Hepatocyte (in vitro differentiated cells): Measurements from ENCODE around the gene ZBTB14. TPM values are rescaled to one million over a fixed set of nuclear protein-coding genes. Genes with fewer than 3 reads are reported as not detected.

Experiments
- DNase-seq: peaks from one replicate; pipeline ENCODE4 v3.0.0-alpha.2; 2016; ENCODE audit warnings: low spot score
- H2AFZ ChIP-seq: fragments of 200-600 bp; sonication (generic); 2 replicates; pipeline ENCODE4 v1.6.0; 2016; ENCODE audit warnings: antibody characterized with exemption, mild to moderate bottlenecking
- H3K27ac ChIP-seq: fragments of 200-600 bp; sonication (generic); 2 replicates; pipeline ENCODE4 v1.5.1; 2016; ENCODE audit warnings: mild to moderate bottlenecking
- H3K27me3 ChIP-seq: fragments of 200-600 bp; sonication (generic); 2 replicates; pipeline ENCODE4 v1.6.1; 2016
- H3K36me3 ChIP-seq: fragments of 200-600 bp; sonication (generic); replicated peaks from 2 replicates; pipeline ENCODE4 v1.5.1; 2016; ENCODE audit warnings: low read depth; ENCODE audit not compliant: insufficient read depth
- H3K4me1 ChIP-seq: fragments of 200-600 bp; sonication (generic); 2 replicates; pipeline ENCODE4 v1.5.1; 2016; ENCODE audit warnings: mild to moderate bottlenecking, moderate library complexity; ENCODE audit not compliant: insufficient read depth
- H3K4me2 ChIP-seq: fragments of 200-600 bp; sonication (generic); 2 replicates; pipeline ENCODE4 v1.6.0; 2016
- H3K4me3 ChIP-seq: fragments of 200-600 bp; sonication (generic); 2 replicates; pipeline ENCODE4 v1.5.1; 2016; ENCODE audit warnings: mild to moderate bottlenecking
- H3K79me2 ChIP-seq: fragments of 200-600 bp; sonication (generic); 2 replicates; pipeline ENCODE4 v1.6.0; 2017; ENCODE audit warnings: mild to moderate bottlenecking
- H3K9me2 ChIP-seq: fragments of 200-600 bp; sonication (generic); replicated peaks from 2 replicates; pipeline ENCODE4 v1.6.0; 2017; ENCODE audit warnings: mild to moderate bottlenecking; ENCODE audit not compliant: insufficient read depth
- H3K9me3 ChIP-seq: fragments of 200-600 bp; sonication (generic); 2 replicates; pipeline ENCODE4 v1.5.1; 2016; ENCODE audit warnings: low read depth, mild to moderate bottlenecking
- H4K20me1 ChIP-seq: fragments of 200-600 bp; sonication (generic); 2 replicates; pipeline ENCODE4 v1.6.0; 2016; ENCODE audit warnings: mild to moderate bottlenecking; ENCODE audit not compliant: insufficient read depth, poor library complexity, severe bottlenecking
- EZH2 ChIP-seq: fragments of 200-600 bp; sonication (generic); IDR thresholded peaks from 2 replicates; pipeline ENCODE4 v1.6.1; 2016; ENCODE audit warnings: antibody characterized with exemption, mild to moderate bottlenecking, borderline replicate concordance
- EZH2phosphoT487 ChIP-seq: fragments of 200-600 bp; sonication (generic); IDR thresholded peaks from one replicate; pipeline ENCODE4 v1.6.1; 2018; ENCODE audit warnings: antibody characterized with exemption, mild to moderate bottlenecking, low read depth, moderate library complexity; ENCODE audit not compliant: unreplicated experiment, severe bottlenecking
- whole genome bisulfite sequencing: methylation state at CpG from one replicate; pipeline ENCODE4 v1.1.6; 2016; ENCODE audit warnings: low lambda C conversion rate; ENCODE audit errors: missing lambda C conversion rate; 5-methylcytosine and 5-hydroxymethylcytosine counted together
- polyA plus RNA-seq: library from polyadenylated mRNA; unstranded; fragments of >200 nt; fragmentation: Nextera tagmentation; extraction: Ambion mirVana; gene quantifications from 2 replicates; pipeline ENCODE4 v1.2.1, GENCODE V29; 2016
- total RNA-seq: library from RNA; depleted of rRNA; stranded (reverse); fragments of >200 nt; gene quantifications from 2 replicates; pipeline ENCODE4 v1.2.3, GENCODE V29; 2014
- TF ChIP-seq, protein P1 (sequence below): fragments of 200-600 bp; sonication (generic); IDR thresholded peaks from 2 replicates; pipeline ENCODE4 v1.5.1; 2016; ENCODE audit warnings: antibody characterized with exemption, mild to moderate bottlenecking; ENCODE audit not compliant: poor library complexity

Gene ZBTB14
- total and polyA plus RNA-seq, 2 experiments from 2014 or later = 9.7 to 10.9 TPM

- no peaks in the 10 kb centered on the region for H3K9me2 ChIP-seq
- H3K27me3 ChIP-seq = no peaks in the 10 kb centered on the region
- H4K20me1 ChIP-seq = no peaks in the 10 kb centered on the region
- H3K4me1 ChIP-seq = peaks cover 6% of the 10 kb centered on the region
- H3K9me3 ChIP-seq = no peaks in the 10 kb centered on the region
- H3K4me3 ChIP-seq = no peak overlapping the region
- H2AFZ ChIP-seq = no peak overlapping the region
- no peaks in the 10 kb centered on the region for H3K36me3 ChIP-seq
- no peak overlapping the region for H3K4me2 ChIP-seq
- TF ChIP-seq EZH2phosphoT487 (no peak), EZH2 (no peak)
- TF ChIP-seq, protein P1, sequence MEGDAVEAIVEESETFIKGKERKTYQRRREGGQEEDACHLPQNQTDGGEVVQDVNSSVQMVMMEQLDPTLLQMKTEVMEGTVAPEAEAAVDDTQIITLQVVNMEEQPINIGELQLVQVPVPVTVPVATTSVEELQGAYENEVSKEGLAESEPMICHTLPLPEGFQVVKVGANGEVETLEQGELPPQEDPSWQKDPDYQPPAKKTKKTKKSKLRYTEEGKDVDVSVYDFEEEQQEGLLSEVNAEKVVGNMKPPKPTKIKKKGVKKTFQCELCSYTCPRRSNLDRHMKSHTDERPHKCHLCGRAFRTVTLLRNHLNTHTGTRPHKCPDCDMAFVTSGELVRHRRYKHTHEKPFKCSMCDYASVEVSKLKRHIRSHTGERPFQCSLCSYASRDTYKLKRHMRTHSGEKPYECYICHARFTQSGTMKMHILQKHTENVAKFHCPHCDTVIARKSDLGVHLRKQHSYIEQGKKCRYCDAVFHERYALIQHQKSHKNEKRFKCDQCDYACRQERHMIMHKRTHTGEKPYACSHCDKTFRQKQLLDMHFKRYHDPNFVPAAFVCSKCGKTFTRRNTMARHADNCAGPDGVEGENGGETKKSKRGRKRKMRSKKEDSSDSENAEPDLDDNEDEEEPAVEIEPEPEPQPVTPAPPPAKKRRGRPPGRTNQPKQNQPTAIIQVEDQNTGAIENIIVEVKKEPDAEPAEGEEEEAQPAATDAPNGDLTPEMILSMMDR = no peak
- H3K27ac ChIP-seq = peak overlapping the region; percentile 43
- peak; percentile 10 for DNase-seq
- peaks cover 27% of the 10 kb centered on the region for H3K79me2 ChIP-seq
These were observed 50.6 kb downstream of the ZBTB14 start for GRCh38 chr18:5244941-5245340.

- WGBS = 54% methylated on average over 4 of the region's 4 CpGs
- Histone ChIP-seq H2AFZ (no peak overlapping the region), H3K36me3 (no peaks in the 10 kb centered on the region), H3K4me2 (peak overlapping the region; percentile 90), H3K79me2 (peaks cover 53% of the 10 kb centered on the region), H3K9me3 (no peaks in the 10 kb centered on the region), H3K4me1 (peaks cover 20% of the 10 kb centered on the region), H3K4me3 (peak overlapping the region; percentile 38), H3K9me2 (no peaks in the 10 kb centered on the region), H3K27me3 (no peaks in the 10 kb centered on the region), H3K27ac (peak overlapping the region; percentile 99), H4K20me1 (peaks cover 4% of the 10 kb centered on the region)
- no peak for DNase-seq
- TF ChIP-seq EZH2 = no peak
- TF ChIP-seq EZH2phosphoT487 = no peak
- TF ChIP-seq, protein P1 = no peak
These were observed 56.1 kb downstream of the ZBTB14 start for GRCh38 chr18:5239447-5239846.

Other genes starting within 250 kb of the ZBTB14 start
- gene AKAIN1, start 98.5 kb downstream of the ZBTB14 start, total RNA-seq = not detected in 2 replicates
- not detected in 2 replicates for gene AKAIN1, start 98.5 kb downstream of the ZBTB14 start, polyA plus RNA-seq
- gene EPB41L3, start 248.3 kb upstream of the ZBTB14 start, total RNA-seq = 24.5 and 31.7 TPM in 2 replicates
- 20.8 and 22.9 TPM in 2 replicates for gene EPB41L3, start 248.3 kb upstream of the ZBTB14 start, polyA plus RNA-seq